RWPE1 (cell line): ENCODE results near the gene ATF7IP.
"Not testable (repeated sequence)": the region's sequence is repeated elsewhere in the genome, so short reads cannot be mapped to it uniquely, and the experiment has no call there.

Source experiments
- CTCF ChIA-PET: fragments of 350-600 bp; sonication (Branson Sonifier 250); formaldehyde crosslinking; extraction: SDS; loops from one replicate; lab custom pipeline; 2021; lab: Yijun Ruan, JAX
- POLR2A ChIA-PET: fragments of 400-600 bp; formaldehyde crosslinking; extraction: SDS; loops from one replicate; lab custom pipeline; 2020; ENCODE audit warnings: antibody characterized with exemption; ENCODE audit not compliant: low non-redundant PET; lab: Yijun Ruan, JAX
- DNase-seq: peaks from one replicate; pipeline ENCODE4 v3.0.0; 2012; ENCODE audit warnings: low spot score
- H3K27ac ChIP-seq: fragments of 450-650 bp; 2 replicates; pipeline ENCODE4 v1.5.1; 2017
- TF ChIP-seq, protein P1 (sequence below): fragments of 450-650 bp; conservative IDR thresholded peaks from 2 replicates; pipeline ENCODE4 v1.5.1; 2017; ENCODE audit warnings: low read depth, mild to moderate bottlenecking

Gene ATF7IP

DNA sequence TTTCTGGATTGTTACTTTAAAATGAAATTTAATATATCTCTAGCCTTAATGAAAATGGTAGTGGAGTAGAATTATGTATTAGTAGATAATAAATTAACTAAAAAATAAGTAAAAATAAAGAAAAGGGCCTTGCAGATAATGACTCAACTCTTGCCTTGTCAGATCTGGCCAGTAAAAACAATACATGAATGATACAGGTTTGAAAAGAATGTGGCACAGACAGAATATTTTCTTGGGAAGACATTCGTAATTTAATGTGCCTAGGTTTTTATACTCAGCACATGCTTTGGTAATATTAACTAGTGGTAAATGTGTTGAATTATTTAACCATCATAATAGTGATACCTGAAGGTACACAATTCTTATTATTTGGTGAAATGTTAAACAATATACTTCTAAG is 28.3 kb downstream of the ATF7IP start:
- CTCF ChIA-PET = no interaction called here
- DNase-seq = peak; percentile 12
- H3K27ac ChIP-seq = no peak overlapping the region
- TF ChIP-seq, protein P1, sequence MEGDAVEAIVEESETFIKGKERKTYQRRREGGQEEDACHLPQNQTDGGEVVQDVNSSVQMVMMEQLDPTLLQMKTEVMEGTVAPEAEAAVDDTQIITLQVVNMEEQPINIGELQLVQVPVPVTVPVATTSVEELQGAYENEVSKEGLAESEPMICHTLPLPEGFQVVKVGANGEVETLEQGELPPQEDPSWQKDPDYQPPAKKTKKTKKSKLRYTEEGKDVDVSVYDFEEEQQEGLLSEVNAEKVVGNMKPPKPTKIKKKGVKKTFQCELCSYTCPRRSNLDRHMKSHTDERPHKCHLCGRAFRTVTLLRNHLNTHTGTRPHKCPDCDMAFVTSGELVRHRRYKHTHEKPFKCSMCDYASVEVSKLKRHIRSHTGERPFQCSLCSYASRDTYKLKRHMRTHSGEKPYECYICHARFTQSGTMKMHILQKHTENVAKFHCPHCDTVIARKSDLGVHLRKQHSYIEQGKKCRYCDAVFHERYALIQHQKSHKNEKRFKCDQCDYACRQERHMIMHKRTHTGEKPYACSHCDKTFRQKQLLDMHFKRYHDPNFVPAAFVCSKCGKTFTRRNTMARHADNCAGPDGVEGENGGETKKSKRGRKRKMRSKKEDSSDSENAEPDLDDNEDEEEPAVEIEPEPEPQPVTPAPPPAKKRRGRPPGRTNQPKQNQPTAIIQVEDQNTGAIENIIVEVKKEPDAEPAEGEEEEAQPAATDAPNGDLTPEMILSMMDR = no peak
- POLR2A ChIA-PET = no interaction called here

DNA sequence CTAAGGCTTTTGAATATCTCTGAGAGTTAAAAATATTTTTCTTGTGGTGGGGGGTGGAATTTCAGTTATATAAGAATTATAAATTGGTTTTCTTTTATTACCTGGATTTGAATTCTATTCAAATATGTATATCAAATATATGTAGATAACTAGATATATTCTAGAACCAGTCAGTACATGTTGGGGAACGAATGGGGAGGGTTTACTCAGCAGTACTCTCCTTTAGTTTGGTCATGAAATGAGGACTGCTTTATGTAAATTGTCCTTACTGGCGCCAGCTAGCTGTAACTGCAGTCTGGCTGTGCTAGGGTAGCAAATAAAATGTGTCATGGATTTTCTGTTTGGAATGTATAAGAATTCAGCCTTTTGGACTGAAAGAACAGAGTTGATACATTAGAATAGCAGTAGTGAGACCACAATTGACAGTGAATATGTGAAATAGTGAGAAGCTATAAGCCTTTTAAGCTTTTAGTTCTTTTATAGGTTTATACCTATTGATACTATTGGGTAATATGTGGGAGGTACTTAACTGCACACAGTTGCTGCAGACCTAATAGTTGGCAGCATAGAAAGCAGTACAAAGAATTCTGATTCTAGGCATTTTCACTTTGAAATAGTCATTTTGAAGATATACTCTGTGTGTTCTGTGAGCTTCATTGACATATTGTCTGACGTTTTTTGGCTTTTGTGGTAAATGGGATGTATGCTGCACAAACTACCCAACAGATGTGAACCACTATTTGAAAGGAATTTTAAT is 29.0 kb downstream of the ATF7IP start:
- H3K27ac ChIP-seq = no peak overlapping the region
- peak; percentile 51 for DNase-seq
- ChIA-PET POLR2A (interaction anchor here (0.6 to 1.1 kb wide), 2 partner anchors 29 to 120 kb away, joined by 3 to 10 read pairs; partner anchors contain the start of gene ATF7IP), CTCF (interaction anchor here (0.6 to 0.7 kb wide), 2 partner anchors 18 to 413 kb away, joined by 3 read pairs; partner anchors contain the start of gene GRIN2B)
- TF ChIP-seq, protein P1 = no peak

DNA sequence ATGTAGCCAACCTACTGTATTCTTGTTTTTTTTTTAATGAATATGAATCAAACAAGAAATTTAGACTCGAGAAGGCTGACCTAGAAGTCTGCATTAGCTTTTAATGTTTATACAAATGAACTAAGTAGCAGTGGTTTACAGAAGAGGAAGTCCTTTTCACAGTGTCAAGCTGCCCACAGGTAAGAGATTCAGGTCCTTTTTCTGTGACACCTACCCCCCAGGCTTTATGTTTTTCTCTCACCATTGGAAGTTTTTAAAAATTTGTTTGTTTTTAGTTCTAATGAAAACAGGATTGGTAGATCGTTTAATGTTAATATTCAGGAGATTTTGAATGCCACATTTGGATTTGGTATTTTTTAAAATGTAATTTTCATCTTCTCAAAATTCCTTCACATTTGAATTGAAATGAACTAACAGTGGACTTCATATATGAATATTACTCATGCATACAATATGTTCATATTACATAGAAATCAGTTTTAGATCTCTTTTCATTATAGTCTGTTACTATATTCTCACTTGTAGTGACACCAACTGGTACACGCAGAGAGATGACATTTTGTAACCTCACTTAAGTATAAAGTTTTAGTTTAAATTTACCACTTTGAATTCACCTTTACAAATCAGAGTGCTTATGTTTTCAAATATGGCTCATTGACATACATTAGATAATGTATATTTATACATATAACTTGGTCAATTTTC is 29.7 kb downstream of the ATF7IP start:
- TF ChIP-seq, protein P1 = no peak
- DNase-seq = no peak
- no peak overlapping the region for H3K27ac ChIP-seq
- ChIA-PET POLR2A (interaction anchor here (0.6 to 1.1 kb wide), 2 partner anchors 29 to 121 kb away, joined by 3 to 10 read pairs; partner anchors contain the start of gene ATF7IP), CTCF (interaction anchor here (0.6 to 0.7 kb wide), 2 partner anchors 17 to 414 kb away, joined by 3 read pairs; partner anchors contain the start of gene GRIN2B)

DNA sequence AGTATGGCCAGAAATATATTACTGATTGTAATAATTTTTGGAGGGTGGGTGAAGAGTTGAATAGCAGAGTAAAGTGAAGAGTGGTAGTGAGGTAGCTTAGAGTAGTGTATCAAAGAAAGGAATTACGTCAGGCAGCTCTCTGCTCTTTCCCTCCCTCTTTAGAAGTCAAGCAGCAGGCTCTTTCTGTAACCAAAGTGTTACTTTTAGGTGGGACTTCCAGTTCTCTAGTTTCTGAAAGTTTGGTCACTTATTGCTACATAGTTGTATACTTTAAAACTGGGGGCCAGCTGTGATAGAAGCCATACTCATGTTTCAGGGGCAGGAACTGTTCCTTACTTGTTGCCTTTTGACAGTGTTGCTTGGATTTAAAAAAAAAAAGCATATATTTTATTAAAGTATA is 30.6 kb downstream of the ATF7IP start:
- CTCF ChIA-PET = no interaction called here
- no peak for DNase-seq
- TF ChIP-seq, protein P1 = no peak
- no peak overlapping the region for H3K27ac ChIP-seq
- POLR2A ChIA-PET = no interaction called here

DNA sequence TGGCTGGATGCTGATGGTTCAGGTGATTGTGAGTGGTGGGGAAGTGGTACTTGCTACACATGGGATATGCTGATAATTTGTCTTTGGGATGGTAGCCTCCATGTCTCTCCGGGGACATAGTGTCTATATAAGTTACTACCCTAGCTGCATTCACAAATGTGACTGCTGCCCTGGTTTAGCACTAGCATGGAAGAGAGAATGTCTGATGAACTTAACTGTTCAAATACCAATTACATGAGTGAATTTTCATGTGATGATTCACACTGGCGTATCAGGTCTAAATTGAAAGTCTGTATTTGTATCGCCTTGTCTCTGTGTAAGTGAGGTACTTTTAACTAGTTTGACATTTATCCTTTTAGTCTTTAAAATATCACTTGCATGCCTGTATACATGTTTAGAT is 34.4 kb downstream of the ATF7IP start:
- POLR2A ChIA-PET = no interaction called here
- TF ChIP-seq, protein P1 = no peak
- CTCF ChIA-PET = interaction anchor here (0.6 kb wide), 1 partner anchor 1373 kb away, joined by 3 read pairs; no protein-coding TSS in a partner anchor
- DNase-seq = peak; percentile 64
- no peak overlapping the region for H3K27ac ChIP-seq

DNA sequence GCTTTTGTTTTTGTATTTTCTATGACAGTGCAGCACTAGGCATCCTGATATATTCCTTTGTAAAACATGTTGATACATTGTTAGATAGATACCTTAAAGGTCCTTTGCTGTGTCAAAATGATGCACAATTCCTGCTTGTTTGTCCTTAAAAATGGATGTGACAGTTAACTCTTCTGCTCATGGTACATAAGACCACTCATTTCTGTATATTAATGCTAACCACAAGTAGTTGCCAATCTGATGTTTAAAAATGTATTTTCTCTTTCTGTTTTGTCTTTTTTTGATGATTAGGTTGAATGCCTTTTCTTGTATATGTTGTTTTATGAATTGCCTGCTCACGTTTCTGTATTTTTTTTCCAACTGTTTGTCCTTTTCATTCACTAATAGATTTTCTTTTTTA is 35.1 kb downstream of the ATF7IP start:
- H3K27ac ChIP-seq = no peak overlapping the region
- TF ChIP-seq, protein P1 = no peak
- CTCF ChIA-PET = no interaction called here
- DNase-seq = no peak
- POLR2A ChIA-PET = no interaction called here

DNA sequence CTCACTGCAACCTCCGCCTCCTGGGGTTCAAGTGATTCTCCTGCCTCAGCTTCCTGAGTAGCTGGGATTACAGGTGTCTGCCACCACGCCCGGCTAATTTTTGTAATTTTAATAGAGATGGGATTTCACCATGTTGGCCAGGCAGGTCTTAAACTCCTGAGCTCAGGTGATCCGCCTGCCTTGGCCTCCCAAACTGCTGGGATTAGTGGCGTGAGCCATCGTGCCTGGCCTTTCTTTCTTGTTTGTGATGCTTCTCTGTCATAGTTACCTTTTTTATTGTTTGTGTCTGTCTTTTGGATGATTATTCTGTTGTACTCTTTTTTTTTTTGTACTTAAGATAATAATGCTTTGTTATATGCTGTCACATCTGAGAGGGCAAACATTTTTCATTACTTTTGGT is 35.8 kb downstream of the ATF7IP start:
- POLR2A ChIA-PET, DNase-seq, H3K27ac ChIP-seq: not testable (repeated sequence)
- CTCF ChIA-PET = interaction anchor here (0.6 to 0.7 kb wide), 2 partner anchors 94 to 282 kb away, joined by 3 read pairs; no protein-coding TSS in a partner anchor
